ENCODE results near the gene SORBS1.

Gene SORBS1

DNA sequence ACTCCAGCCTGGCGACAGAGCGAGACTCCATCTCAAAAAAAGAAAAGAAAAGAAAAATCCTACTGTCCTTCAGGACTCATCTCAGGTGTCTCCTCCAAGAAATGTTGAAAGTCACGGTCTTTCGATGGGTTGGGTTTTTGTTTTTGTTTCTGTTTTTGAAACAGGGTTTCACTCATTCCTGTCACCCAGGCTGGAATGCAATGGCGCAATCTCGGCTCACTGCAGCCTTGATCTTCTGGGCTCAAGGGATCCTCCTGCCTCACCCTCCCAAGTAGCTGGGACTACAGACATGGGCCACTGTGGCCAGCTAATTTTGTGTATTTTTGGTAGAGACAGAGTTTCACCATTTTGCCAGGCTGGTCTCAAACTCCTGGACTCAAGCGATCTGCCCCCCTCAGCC lies 3.1 kb upstream of the SORBS1 start:
- DNase-seq, result no peak

- no peak for DNase-seq
Observed at GRCh38 chr10:95562341-95562965, 1.3 kb upstream of the SORBS1 start.

DNA sequence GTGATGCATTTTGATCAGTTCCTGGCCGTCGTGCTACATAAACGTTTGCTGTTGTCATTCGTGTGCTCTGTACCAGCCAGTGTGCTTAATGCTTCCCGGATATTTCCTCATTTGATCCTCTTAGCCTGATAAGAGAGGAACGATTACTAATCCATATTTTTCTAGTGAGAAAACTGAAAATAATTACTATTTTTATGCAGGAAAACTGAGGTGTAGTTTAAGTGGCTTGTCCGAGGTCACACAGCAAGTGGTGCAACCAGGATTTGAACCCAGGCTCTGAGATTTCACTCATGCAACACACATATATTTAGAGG lies 650 bp upstream of the SORBS1 start:
- no peak for DNase-seq

- DNase-seq, result peak; percentile 5 to 52
Observed at GRCh38 chr10:95560278-95561176, 644 bp downstream of the SORBS1 start.

GRCh38 chr10:95559896-95560277 lies 1.3 kb downstream of the SORBS1 start:
- DNase-seq, result no peak

GRCh38 chr10:95559471-95559870 lies 1.7 kb downstream of the SORBS1 start:
- DNase-seq, result no peak

GRCh38 chr10:95558593-95559320 lies 2.4 kb downstream of the SORBS1 start:
- no peak for DNase-seq

DNA sequence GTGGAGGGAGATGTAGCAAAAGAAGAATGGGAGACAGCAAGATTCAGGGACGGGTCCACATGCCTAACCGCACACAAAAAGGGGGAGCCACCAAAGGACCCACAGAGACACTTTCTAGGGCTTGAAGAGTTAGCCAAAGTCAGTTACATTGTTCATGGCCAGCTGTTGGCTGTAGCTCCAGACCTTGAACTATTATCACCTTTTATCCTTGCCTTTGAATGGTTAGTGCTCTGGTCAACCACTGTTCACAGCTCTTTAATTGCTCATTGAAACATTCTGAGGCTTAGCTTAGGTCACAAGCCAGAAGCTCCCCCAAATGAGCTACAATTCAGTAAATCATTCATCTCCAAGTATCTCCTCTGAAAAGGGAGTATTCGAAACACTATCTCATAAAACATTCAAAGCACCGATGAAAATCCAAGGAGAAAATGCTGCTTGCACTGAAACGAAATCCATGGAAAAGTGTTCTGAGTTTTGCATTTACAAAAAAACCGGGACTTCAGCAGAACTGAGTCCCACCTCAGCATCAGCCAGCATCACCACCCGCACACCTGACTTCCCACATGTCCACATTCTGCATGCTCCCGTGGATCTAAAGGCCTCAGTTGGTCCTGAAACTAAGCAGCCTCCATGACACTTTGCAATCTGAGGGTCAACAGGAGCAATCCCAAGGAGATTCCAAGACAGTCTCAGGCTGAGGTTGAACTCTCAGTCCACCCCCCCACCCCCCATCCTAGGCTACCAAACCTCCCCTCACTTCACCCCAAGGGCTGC lies 4.0 kb downstream of the SORBS1 start:
- no peak for DNase-seq

- DNase-seq, result no peak
Observed at GRCh38 chr10:95553674-95554073, 7.5 kb downstream of the SORBS1 start.

DNA sequence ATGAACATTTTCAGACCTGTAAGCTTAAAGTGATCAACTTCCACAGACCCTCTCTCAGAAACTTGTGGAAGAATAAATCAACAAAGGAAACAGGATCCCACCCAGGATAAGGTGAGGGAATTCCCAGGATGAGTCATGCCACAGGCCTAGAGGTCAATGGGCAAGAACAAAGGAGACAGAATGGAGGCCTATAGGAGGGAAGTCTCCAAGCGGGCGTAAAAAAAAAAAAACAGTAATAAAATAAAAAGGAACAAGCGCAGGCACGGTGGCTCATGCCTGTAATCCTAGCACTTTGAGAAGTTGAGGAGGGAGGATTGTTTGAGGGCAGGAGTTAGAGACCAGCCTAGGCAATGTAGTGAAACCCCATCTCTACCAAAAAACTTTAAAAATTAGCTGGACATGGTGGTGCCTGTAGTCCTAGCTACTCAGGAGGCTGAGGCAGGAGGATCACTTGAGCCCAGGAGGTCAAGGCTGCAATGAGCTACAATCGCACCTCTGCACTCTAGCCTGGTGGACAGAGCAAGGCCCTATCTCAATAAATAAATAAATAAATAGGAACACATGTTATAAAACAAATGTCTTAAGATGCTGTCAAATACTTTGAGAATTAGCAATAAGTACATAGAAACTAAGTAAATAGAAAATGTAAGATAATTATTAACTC lies 8.4 kb downstream of the SORBS1 start:
- DNase-seq, result no peak

- no peak for DNase-seq
Observed at GRCh38 chr10:95550073-95550672, 11.0 kb downstream of the SORBS1 start.

- no peak for DNase-seq
Observed at GRCh38 chr10:95547791-95548435, 13.3 kb downstream of the SORBS1 start.

GRCh38 chr10:95547197-95547596 lies 14.0 kb downstream of the SORBS1 start:
- no peak for DNase-seq

- no peak for DNase-seq
Observed at GRCh38 chr10:95545981-95546380, 15.2 kb downstream of the SORBS1 start.

GRCh38 chr10:95544783-95545500 lies 16.2 kb downstream of the SORBS1 start:
- DNase-seq, result no peak

DNA sequence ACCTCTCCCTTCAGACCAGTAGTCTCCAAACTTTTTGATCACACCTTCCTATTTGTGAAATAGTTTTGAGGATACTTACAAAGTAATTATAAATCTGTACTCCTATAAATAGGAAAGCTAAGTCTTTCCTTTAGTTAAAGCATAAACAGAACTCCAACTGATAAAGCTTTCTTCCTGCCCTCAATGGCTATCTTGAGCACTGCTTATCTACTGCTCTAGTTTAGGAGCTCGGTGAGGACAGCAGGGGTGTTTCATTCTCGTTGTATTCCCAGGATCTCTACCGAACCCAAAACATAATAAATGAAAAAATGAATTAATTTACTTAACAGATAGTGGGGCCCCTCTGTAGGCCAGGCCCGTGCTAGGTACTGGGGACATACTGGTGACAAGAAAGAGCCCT lies 17.7 kb downstream of the SORBS1 start:
- DNase-seq, result no peak

DNA sequence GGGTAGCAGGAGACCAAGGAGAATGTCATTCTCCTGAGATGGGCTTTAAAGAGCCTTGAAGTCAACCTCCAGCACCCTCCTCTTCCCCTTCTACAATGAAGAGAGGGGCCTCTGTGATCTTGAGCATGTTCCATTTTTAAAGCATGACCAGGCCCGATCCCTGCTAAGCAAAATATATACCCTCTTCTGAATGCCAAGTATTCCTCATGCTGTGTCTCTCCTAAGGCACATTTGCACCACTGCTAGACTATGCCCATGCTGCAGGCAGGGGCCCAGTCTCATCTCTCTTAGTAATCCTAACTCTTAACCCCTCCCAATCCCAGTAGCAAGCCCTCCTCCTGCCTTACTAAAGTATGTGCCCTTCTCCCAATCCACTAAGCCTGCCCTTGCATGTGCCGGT lies 18.4 kb downstream of the SORBS1 start:
- no peak for DNase-seq

GRCh38 chr10:95542330-95542729 lies 18.8 kb downstream of the SORBS1 start:
- DNase-seq, result no peak

- DNase-seq, result no peak
Observed at GRCh38 chr10:95540514-95541052, 20.6 kb downstream of the SORBS1 start.

DNA sequence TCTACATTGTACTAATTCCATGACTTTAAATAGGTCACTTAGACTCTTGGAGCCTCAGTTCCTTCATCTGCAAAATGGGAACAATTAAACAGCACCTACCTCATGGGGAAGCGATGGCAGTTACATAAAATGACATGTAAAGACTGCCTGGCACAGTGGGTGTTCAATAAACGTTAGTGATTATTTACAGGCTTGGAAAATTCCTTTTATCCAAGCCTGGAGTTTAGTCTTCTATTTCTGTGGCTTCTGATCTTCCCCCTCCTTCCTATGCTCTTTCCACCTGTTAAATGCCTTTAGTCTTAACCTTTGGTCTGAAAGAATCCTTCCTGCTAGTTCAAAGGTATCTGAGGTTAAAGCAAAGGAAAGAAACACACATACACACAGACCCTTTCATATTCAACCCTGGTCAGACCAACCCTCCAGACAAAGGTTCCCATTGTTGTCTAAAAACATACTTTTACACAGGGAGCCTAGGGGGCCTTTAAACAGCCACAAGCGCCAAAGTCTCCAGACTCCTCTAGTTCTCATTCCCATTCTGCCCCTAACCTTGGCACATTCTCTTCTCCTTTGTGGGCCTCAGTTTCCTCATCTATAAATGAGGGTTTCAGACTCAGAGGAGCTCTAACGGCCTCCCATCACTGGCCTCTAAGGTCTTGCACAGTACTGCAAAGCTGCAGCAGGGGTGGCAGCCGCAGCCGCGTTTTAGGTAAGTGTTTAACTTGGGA lies 21.4 kb downstream of the SORBS1 start:
- no peak for DNase-seq

Data from CD4-positive, alpha-beta T cell treated with Interferon alpha-2 for 1 hour (primary cell).